Measurements from ENCODE around the gene CCDC9B.

The CCDC9B gene

DNA sequence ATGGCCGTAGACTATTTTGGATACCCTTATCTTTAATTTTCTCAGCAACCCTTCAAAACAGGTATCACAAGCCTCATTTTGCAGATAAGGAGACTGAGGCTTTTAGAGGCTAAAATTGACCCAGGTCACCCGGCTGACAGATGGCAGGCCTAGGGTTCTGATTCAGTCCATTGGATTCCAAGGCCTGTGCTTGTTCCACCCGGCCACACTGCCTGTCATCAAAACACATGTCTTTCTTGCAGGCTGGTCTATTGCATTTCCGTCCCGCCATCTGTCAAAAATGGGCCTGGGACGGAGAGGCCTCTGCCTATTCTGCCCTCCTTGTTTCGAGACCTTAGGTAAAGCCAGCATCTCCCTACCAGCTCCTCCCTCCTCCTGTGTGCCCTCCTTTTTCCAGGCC, 9.1 kb downstream of the CCDC9B start:
- TF ChIP-seq ZNF70 (CRISPR knock-in tag; IDR thresholded peaks at IDR 0.05) (no peak), CREB5 (CRISPR knock-in tag; IDR thresholded peaks at IDR 0.05; ENCODE audit: low read depth) (no peak), CSRNP3 (CRISPR knock-in tag; IDR thresholded peaks at IDR 0.05) (no peak), ZNF565 (CRISPR knock-in tag; conservative IDR thresholded peaks at IDR 0.05; ENCODE audit: low read depth) (no peak), ZFP3 (CRISPR knock-in tag; IDR thresholded peaks at IDR 0.05) (no peak), CSDC2 (CRISPR knock-in tag; IDR thresholded peaks at IDR 0.05) (no peak)
- ATAC-seq: no peak

DNA sequence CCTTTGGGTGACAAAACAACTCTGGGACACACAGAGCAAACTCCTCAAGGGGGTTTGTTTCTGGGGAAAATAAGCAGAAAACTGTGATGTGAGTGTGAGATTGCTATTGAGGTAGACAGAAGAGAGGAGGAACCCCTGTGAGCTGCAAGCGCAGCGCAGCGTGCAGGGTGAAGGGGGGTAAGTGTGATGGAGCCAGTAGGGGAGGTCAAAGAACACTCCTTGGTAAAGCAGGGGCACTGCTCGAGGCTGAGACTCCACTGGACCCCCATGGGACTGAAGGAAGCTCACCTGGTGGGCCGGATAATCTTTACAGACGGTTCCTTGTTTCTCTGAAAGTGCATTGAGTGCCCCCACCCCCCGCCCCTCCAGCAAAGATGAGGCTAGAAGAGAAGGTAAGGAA, 9.7 kb downstream of the CCDC9B start:
- no peak for TF ChIP-seq ZNF70 (CRISPR knock-in tag; IDR thresholded peaks at IDR 0.05)
- TF ChIP-seq PPARA (CRISPR knock-in tag; IDR thresholded peaks at IDR 0.05; ENCODE audit: borderline replicate concordance): no peak
- no peak for TF ChIP-seq TCF4 (CRISPR knock-in tag; IDR thresholded peaks at IDR 0.05; ENCODE audit: borderline replicate concordance)
- no peak for TF ChIP-seq TSHZ2 (CRISPR knock-in tag; IDR thresholded peaks at IDR 0.05)
- no peak for TF ChIP-seq OSR1 (CRISPR knock-in tag; IDR thresholded peaks at IDR 0.05)
- no peak for TF ChIP-seq GLIS3 (CRISPR knock-in tag; IDR thresholded peaks at IDR 0.05)
- no peak for TF ChIP-seq RARB (CRISPR knock-in tag; IDR thresholded peaks at IDR 0.05)
- TF ChIP-seq SNAI2 (CRISPR knock-in tag; IDR thresholded peaks at IDR 0.05): no peak
- no peak for TF ChIP-seq CSDC2 (CRISPR knock-in tag; IDR thresholded peaks at IDR 0.05)
- TF ChIP-seq ZC3H10 (CRISPR knock-in tag; IDR thresholded peaks at IDR 0.05): no peak
- no peak for TF ChIP-seq BACH2 (CRISPR knock-in tag; IDR thresholded peaks at IDR 0.05; ENCODE audit: borderline replicate concordance)
- no peak for ATAC-seq

DNA sequence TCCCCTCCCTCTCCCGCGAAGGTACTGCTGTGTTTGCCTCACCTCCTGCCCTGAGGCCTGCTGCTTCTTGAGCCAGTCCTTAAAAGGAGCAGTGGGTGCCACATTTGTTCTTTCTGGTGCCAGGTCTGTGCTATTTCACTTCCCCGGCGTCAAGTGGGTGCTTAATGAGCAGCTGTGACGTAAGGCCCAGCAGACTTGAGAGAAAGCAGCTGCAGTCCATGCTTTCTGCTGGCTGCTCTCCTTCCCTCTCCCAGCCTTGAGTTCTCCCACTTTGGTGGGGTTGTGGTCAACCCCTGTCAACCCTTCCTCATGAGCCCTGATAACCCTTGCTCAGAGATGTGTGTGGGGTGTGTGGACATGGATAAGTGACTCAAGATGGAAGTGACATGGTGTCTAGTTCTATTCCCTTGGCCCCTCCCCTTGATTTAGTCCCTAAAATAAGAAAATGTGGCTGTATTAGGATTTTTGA, 10.3 kb downstream of the CCDC9B start:
- no peak; the same call in 2 of the 3 replicates for ATAC-seq
- no peak for TF ChIP-seq OSR1 (CRISPR knock-in tag; IDR thresholded peaks at IDR 0.05)

- TF ChIP-seq CREB5 (CRISPR knock-in tag; IDR thresholded peaks at IDR 0.05; ENCODE audit: low read depth) (no peak), ESRRG (CRISPR knock-in tag; IDR thresholded peaks at IDR 0.05) (no peak), CSRNP3 (CRISPR knock-in tag; IDR thresholded peaks at IDR 0.05) (no peak), ZFP3 (CRISPR knock-in tag; IDR thresholded peaks at IDR 0.05) (no peak), GLIS3 (CRISPR knock-in tag; IDR thresholded peaks at IDR 0.05) (no peak), ZFP30 (CRISPR knock-in tag; IDR thresholded peaks at IDR 0.05) (no peak), CSDC2 (CRISPR knock-in tag; IDR thresholded peaks at IDR 0.05) (no peak), ZC3H10 (CRISPR knock-in tag; IDR thresholded peaks at IDR 0.05) (no peak), ARNTL (CRISPR knock-in tag; IDR thresholded peaks at IDR 0.05; ENCODE audit: borderline replicate concordance, low read depth) (no peak), BACH2 (CRISPR knock-in tag; IDR thresholded peaks at IDR 0.05; ENCODE audit: borderline replicate concordance) (no peak), TSHZ2 (CRISPR knock-in tag; IDR thresholded peaks at IDR 0.05) (no peak), ISL1 (CRISPR knock-in tag; IDR thresholded peaks at IDR 0.05) (no peak)
- TF ChIP-seq, protein P1, sequence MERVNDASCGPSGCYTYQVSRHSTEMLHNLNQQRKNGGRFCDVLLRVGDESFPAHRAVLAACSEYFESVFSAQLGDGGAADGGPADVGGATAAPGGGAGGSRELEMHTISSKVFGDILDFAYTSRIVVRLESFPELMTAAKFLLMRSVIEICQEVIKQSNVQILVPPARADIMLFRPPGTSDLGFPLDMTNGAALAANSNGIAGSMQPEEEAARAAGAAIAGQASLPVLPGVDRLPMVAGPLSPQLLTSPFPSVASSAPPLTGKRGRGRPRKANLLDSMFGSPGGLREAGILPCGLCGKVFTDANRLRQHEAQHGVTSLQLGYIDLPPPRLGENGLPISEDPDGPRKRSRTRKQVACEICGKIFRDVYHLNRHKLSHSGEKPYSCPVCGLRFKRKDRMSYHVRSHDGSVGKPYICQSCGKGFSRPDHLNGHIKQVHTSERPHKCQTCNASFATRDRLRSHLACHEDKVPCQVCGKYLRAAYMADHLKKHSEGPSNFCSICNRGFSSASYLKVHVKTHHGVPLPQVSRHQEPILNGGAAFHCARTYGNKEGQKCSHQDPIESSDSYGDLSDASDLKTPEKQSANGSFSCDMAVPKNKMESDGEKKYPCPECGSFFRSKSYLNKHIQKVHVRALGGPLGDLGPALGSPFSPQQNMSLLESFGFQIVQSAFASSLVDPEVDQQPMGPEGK (CRISPR knock-in tag; IDR thresholded peaks at IDR 0.05; ENCODE audit: borderline replicate concordance): no peak
Measured at GRCh38 chr15:40329804-40330203, 10.9 kb downstream of the CCDC9B start.

More at GRCh38 chr15:40329804-40330203, 10.9 kb downstream of the CCDC9B start:
- ATAC-seq: no peak

Data from SK-N-SH treated with all-trans-retinoic acid at 6 μM for 48 hours (cell line).